ENCODE measurements around the gene DOCK1.

Gene DOCK1

DNA sequence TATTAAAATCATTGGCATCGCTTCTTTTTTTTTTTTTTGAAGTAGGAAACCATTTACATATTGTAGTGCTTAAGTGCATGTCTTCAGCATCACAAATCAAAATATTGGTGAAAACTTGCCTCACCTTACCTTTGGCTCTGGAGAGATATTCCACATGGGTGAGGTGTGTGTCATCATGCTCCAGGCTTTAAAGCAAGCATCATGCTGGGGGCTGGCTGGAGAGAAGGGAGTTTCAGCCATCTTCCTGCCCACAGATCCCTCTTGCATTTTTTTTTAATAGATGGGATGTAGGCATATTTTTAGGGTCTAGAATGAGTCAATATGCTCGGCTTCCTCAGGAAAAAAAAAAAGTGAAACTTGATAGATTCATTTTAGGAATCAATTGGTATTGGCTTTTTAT lies 293.5 kb downstream of the DOCK1 start:
- no peak for DNase-seq
- intact Hi-C loops (cut with DNase I): no loop called here

DNA sequence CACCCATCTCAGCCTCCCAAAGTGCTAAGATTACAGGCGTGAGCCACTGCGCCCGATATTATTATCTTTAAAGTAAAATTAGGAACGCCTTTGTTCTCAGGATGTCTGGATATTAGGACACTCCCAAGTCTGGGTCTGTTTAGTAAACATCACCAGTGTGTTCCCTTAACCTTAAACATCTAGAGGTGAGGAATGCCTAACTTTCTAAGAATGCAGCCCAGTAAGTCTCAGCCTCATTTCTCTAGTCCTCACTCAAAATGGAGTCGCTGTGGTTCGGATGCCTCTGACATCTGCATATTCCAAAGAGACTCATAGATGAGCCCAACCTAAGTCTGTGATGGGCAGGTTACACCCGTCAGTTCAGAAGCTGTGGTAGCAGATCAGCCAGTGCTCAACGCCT lies 295.4 kb downstream of the DOCK1 start:
- no peak for DNase-seq
- intact Hi-C loops (cut with DNase I): no loop called here

- intact Hi-C loops (cut with DNase I): no loop called here
- no peak for DNase-seq
Measured at GRCh38 chr10:127203067-127203466, 297.8 kb downstream of the DOCK1 start.

DNA sequence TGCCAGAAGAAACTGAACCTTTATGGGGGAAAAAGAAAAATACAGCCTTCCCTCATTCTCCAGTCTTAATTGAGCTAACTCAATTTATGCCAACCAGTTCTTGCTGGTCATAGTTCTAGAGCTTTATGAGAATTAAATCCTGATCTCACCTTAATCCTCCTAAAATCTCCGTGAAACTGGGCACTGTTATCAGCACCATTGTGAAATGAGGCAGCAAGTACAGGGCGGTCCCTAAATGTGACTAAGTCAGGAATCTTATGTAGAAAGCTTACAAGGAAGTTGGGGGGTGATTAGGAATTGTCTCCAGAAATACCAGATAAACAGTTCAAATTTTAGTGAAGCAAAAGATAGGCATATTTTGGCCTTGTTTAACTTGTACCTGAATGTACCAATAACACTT lies 301.9 kb downstream of the DOCK1 start:
- DNase-seq: no peak
- intact Hi-C loops (cut with DNase I): no loop called here

- no peak for DNase-seq
- intact Hi-C loops (cut with DNase I): no loop called here
Measured at GRCh38 chr10:127210936-127211466, 305.8 kb downstream of the DOCK1 start.

GRCh38 chr10:127215866-127216265 lies 310.6 kb downstream of the DOCK1 start:
- intact Hi-C loops (cut with DNase I): no loop called here
- DNase-seq: no peak

GRCh38 chr10:127216274-127216673 lies 311.0 kb downstream of the DOCK1 start:
- intact Hi-C loops (cut with DNase I): no loop called here

GRCh38 chr10:127216786-127217185 lies 311.6 kb downstream of the DOCK1 start:
- no peak for DNase-seq
- intact Hi-C loops (cut with DNase I): no loop called here

More at GRCh38 chr10:127216274-127216673, 311.0 kb downstream of the DOCK1 start:
- DNase-seq: no peak

- intact Hi-C loops (cut with DNase I): no loop called here
- DNase-seq: no peak
Measured at GRCh38 chr10:127218658-127219057, 313.4 kb downstream of the DOCK1 start.

- intact Hi-C loops (cut with DNase I): no loop called here
- no peak for DNase-seq
Measured at GRCh38 chr10:127221281-127221680, 316.1 kb downstream of the DOCK1 start.

- no peak for DNase-seq
- intact Hi-C loops (cut with DNase I): no loop called here
Measured at GRCh38 chr10:127227027-127227426, 321.8 kb downstream of the DOCK1 start.

DNA sequence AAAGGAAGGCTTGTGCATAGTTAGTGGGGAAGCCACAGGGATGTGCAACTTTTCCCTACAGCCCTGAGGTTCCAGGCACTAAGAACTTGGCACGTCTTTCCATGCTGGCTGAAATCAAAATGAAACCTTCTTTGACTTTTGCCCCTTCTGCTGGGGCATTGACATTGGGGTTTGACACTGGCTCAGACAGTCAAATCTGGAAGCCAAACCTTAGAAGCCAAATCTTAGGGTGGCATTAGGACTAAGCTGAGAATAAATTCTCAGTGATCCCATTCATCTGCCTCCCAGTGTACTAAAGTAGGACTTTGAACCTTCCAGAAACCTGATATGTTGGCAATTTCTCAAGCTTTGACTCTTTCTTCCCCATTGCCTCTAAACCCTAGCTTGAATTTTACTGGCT lies 322.4 kb downstream of the DOCK1 start:
- no peak for DNase-seq
- intact Hi-C loops (cut with DNase I): no loop called here

- intact Hi-C loops (cut with DNase I): no loop called here
- DNase-seq: peak in 25 of 42 donors; percentile 6 to 62 (median 26)
Measured at GRCh38 chr10:127228195-127228787, 323.1 kb downstream of the DOCK1 start.

DNA sequence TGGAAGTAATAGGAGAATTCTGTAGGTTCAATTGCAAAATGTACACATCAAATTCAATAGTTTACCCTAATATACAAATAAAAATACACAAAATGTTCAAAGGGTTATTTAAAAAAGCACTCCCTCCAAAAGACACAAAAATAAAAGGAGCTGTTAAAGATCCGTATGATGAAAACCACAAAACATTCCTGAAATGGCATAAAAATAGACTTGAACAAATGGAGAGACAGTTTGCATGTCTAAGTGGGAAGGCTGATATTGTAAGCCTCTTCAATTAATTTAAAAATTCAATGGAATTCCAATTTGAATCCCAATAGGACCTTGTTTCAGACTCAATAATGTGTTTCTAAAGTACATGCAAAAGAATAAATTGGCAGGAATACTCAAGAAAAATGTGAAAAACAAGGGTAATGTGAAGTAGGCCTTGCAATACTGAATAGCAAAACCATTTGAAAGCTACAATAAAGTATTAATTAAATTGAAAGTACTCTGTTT lies 329.1 kb downstream of the DOCK1 start:
- no peak for DNase-seq

DNA sequence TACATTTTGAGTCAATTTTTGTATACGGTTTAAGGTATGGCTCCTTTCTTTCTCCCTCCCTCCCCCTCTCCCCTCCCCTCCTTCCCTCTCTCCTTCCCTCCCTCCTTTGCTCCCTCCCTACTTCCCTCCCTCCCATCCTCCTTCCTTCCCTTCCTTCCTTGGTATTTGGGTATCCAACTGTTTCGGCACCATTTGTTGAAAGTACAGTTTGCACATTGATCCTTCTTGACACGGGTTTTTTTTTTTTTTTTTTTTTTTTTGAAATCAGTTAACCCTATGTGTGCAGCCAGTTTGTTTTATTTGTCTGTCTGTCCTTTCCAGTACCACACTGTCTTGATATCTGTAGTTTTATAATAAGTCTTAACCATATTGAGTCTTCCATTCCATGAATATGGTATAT lies 331.0 kb downstream of the DOCK1 start:
- DNase-seq: no peak
- intact Hi-C loops (cut with DNase I): no loop called here

More for the DNA sequence above, 329.1 kb downstream of the DOCK1 start:
- intact Hi-C loops (cut with DNase I): no loop called here

- intact Hi-C loops (cut with DNase I): no loop called here
- no peak for DNase-seq
Measured at GRCh38 chr10:127242914-127243313, 337.7 kb downstream of the DOCK1 start.

DNA sequence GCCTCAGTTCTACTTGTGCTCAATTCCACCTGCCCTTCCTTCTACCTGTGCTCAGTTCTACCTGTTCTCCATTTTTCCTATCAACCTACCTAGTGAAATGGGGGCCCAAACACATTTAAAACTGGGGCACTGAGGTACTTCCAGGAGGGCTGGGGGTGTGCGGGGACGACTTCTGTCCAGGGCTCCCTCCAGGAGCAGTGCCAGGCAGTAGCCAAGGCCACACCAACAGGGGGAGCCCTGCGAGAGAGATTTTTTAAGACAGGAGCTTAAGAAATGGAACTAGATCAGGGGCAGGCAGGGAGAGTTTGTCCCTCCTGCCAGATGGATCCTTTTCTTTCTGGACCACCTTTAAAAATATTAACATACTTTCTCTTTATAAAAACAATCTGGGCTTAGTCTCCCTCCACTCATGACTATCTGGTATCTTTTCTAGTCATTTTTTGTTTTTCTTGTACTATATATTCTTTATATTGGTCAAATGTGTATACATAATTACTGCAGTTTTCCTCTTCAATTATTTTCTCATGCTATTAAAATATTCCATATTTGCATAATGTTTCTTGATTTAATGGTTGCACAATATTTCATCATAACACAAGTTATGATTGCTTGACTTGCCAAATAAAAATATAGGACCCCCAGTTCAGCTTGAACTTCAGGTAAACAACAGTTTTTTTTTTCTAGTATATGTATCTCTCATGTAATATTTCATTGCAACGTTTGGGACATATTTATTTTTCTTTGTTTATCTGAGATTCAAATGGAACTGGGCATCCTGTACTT lies 338.5 kb downstream of the DOCK1 start:
- intact Hi-C loops (cut with DNase I): no loop called here
- DNase-seq: peak in 34 of 42 donors; percentile 12 to 81 (median 44)

GRCh38 chr10:127245456-127245855 lies 340.2 kb downstream of the DOCK1 start:
- DNase-seq: no peak

GRCh38 chr10:127250031-127250430 lies 344.8 kb downstream of the DOCK1 start:
- no peak for DNase-seq
- intact Hi-C loops (cut with DNase I): no loop called here

More at GRCh38 chr10:127245456-127245855, 340.2 kb downstream of the DOCK1 start:
- intact Hi-C loops (cut with DNase I): no loop called here

- intact Hi-C loops (cut with DNase I): no loop called here
- DNase-seq: peak in 2 of 42 donors; percentile 25 to 40
Measured at GRCh38 chr10:127252818-127253217, 347.6 kb downstream of the DOCK1 start.

All from head of caudate nucleus (tissue), 42 donors.